Measurements from ENCODE around the gene LHFPL2.

LHFPL2 gene

GRCh38 chr5:78569441-78569840, 79.1 kb downstream of the LHFPL2 start:
- no peak for TF ChIP-seq EZH2phosphoT487 (IDR thresholded peaks at IDR 0.05; ENCODE audit: borderline replicate concordance, low read length)
- no peak for TF ChIP-seq CTCF (IDR thresholded peaks at IDR 0.05; ENCODE audit: low read depth, low read length, poor library complexity, severe bottlenecking)
- Histone ChIP-seq H3K4me2 (ENCODE audit: low read length) (no peak overlapping the region), H3K9me3 (ENCODE audit: control insufficient read depth, insufficient read depth, low read length) (0 out of 2 replicates have a peak, but pooled peaks cover 3% of the 10 kb centered on the region), H3F3A (ENCODE audit: control insufficient read depth, insufficient read depth) (no peaks in the 10 kb centered on the region), H3K4me1 (ENCODE audit: control insufficient read depth, low read length) (peaks cover 25% of the 10 kb centered on the region), H3K4me3 (ENCODE audit: low read length) (no peak overlapping the region), H3K27me3 (ENCODE audit: control insufficient read depth, low read length) (no peaks in the 10 kb centered on the region), H3K9me2 (replicated peaks; ENCODE audit: control insufficient read depth, low read length) (no peaks in the 10 kb centered on the region), H3K27ac (ENCODE audit: low read depth, low read length) (no peak overlapping the region), H3K36me3 (ENCODE audit: control insufficient read depth, low read length) (no peaks in the 10 kb centered on the region), H3K79me2 (ENCODE audit: control insufficient read depth, low read length) (no peaks in the 10 kb centered on the region), H4K20me1 (ENCODE audit: control insufficient read depth, insufficient read depth, low read depth, low read length) (no peaks in the 10 kb centered on the region)

- Histone ChIP-seq H3K79me2 (ENCODE audit: control insufficient read depth, low read length) (no peaks in the 10 kb centered on the region), H3K4me1 (ENCODE audit: control insufficient read depth, low read length) (peaks cover 18% of the 10 kb centered on the region), H3K9me3 (ENCODE audit: control insufficient read depth, insufficient read depth, low read length) (0 out of 2 replicates have a peak, but pooled peaks cover 3% of the 10 kb centered on the region), H3K4me3 (ENCODE audit: low read length) (no peak overlapping the region), H3K27ac (ENCODE audit: low read depth, low read length) (no peak overlapping the region), H3F3A (ENCODE audit: control insufficient read depth, insufficient read depth) (no peaks in the 10 kb centered on the region), H3K4me2 (ENCODE audit: low read length) (0 out of 2 replicates have a peak overlapping the region, but pooled peaks have one; percentile 18), H3K27me3 (ENCODE audit: control insufficient read depth, low read length) (no peaks in the 10 kb centered on the region), H4K20me1 (ENCODE audit: control insufficient read depth, insufficient read depth, low read depth, low read length) (no peaks in the 10 kb centered on the region), H3K9me2 (replicated peaks; ENCODE audit: control insufficient read depth, low read length) (no peaks in the 10 kb centered on the region), H3K36me3 (ENCODE audit: control insufficient read depth, low read length) (no peaks in the 10 kb centered on the region)
- TF ChIP-seq EZH2phosphoT487 (IDR thresholded peaks at IDR 0.05; ENCODE audit: borderline replicate concordance, low read length) (no peak), CTCF (IDR thresholded peaks at IDR 0.05; ENCODE audit: low read depth, low read length, poor library complexity, severe bottlenecking) (no peak)
These were observed 79.9 kb downstream of the LHFPL2 start for GRCh38 chr5:78568676-78569075.

DNA sequence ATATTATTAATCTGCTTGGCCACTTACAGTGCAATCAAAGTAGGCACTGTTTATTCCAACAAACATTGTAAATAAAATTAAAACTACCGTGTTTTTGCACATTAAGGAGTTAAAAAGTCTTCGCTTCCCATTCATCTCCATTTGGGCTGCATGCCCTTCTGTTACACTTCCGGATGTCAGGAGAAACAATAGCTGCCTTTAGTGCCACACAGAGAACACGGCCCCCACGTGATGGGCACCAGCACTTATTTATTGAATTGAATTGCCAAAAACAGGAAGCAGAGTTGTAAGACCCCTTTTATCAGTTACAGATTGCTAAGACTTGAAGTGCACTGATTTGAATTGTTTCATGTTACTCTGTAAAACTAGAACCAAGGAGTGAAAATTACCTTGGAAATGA, 80.4 kb downstream of the LHFPL2 start:
- H3K79me2 ChIP-seq (ENCODE audit: control insufficient read depth, low read length), result no peaks in the 10 kb centered on the region
- H3F3A ChIP-seq (ENCODE audit: control insufficient read depth, insufficient read depth), result no peaks in the 10 kb centered on the region
- no peak overlapping the region for H3K4me3 ChIP-seq (ENCODE audit: low read length)
- no peak for TF ChIP-seq CTCF (IDR thresholded peaks at IDR 0.05; ENCODE audit: low read depth, low read length, poor library complexity, severe bottlenecking)
- TF ChIP-seq EZH2phosphoT487 (IDR thresholded peaks at IDR 0.05; ENCODE audit: borderline replicate concordance, low read length), result no peak
- peaks cover 13% of the 10 kb centered on the region for H3K4me1 ChIP-seq (ENCODE audit: control insufficient read depth, low read length)
- 0 out of 2 replicates have a peak, but pooled peaks cover 3% of the 10 kb centered on the region for H3K9me3 ChIP-seq (ENCODE audit: control insufficient read depth, insufficient read depth, low read length)
- no peaks in the 10 kb centered on the region for H3K36me3 ChIP-seq (ENCODE audit: control insufficient read depth, low read length)
- H4K20me1 ChIP-seq (ENCODE audit: control insufficient read depth, insufficient read depth, low read depth, low read length), result no peaks in the 10 kb centered on the region
- no peaks in the 10 kb centered on the region for H3K9me2 ChIP-seq (replicated peaks; ENCODE audit: control insufficient read depth, low read length)
- H3K27me3 ChIP-seq (ENCODE audit: control insufficient read depth, low read length), result no peaks in the 10 kb centered on the region
- H3K4me2 ChIP-seq (ENCODE audit: low read length), result 0 out of 2 replicates have a peak overlapping the region, but pooled peaks have one; percentile 18
- no peak overlapping the region for H3K27ac ChIP-seq (ENCODE audit: low read depth, low read length)
